ENCODE results near the gene ZNF280B.
"Not testable (repeated sequence)": the region's sequence is repeated elsewhere in the genome, so short reads cannot be mapped to it uniquely, and the experiment has no call there.

ZNF280B gene

GRCh38 chr22:22534604-22535415 lies 26.3 kb upstream of the ZNF280B start:
- DNase-seq: no peak

- DNase-seq: no peak
These were observed 25.3 kb upstream of the ZNF280B start for GRCh38 chr22:22533863-22534262.

GRCh38 chr22:22533417-22533816 lies 24.9 kb upstream of the ZNF280B start:
- no peak for DNase-seq

- DNase-seq: not testable (repeated sequence)
These were observed 24.1 kb upstream of the ZNF280B start for GRCh38 chr22:22532547-22533071.

GRCh38 chr22:22531770-22532546 lies 23.4 kb upstream of the ZNF280B start:
- no peak for DNase-seq

GRCh38 chr22:22528780-22529179 lies 20.2 kb upstream of the ZNF280B start:
- no peak for DNase-seq

- DNase-seq: no peak
These were observed 18.8 kb upstream of the ZNF280B start for GRCh38 chr22:22527312-22527711.

GRCh38 chr22:22526125-22526912 lies 17.8 kb upstream of the ZNF280B start:
- no peak for DNase-seq

GRCh38 chr22:22523494-22523893 lies 15.0 kb upstream of the ZNF280B start:
- DNase-seq: no peak

- DNase-seq: no peak
These were observed 13.1 kb upstream of the ZNF280B start for GRCh38 chr22:22521631-22522030.

GRCh38 chr22:22520667-22521602 lies 12.4 kb upstream of the ZNF280B start:
- DNase-seq: no peak

- no peak for DNase-seq
These were observed 11.6 kb upstream of the ZNF280B start, which contains the start of gene ZNF280A for GRCh38 chr22:22520020-22520656. Gene ZNF280A, minus strand, starts transcription at chr22:22520270. Its CDS starts 4,640 bp downstream, at chr22:22515630.

GRCh38 chr22:22519591-22519990 lies 11.0 kb upstream of the ZNF280B start:
- no peak for DNase-seq

GRCh38 chr22:22516992-22517391 lies 8.4 kb upstream of the ZNF280B start:
- no peak for DNase-seq

GRCh38 chr22:22515890-22516289 lies 7.3 kb upstream of the ZNF280B start:
- no peak for DNase-seq

- peak; percentile 37 for DNase-seq
These were observed 5.9 kb upstream of the ZNF280B start for GRCh38 chr22:22514431-22514830.

- no peak for DNase-seq
These were observed 5.1 kb upstream of the ZNF280B start for GRCh38 chr22:22513619-22514018.

- no peak for DNase-seq
These were observed 4.4 kb upstream of the ZNF280B start for GRCh38 chr22:22512951-22513350.

- DNase-seq: not testable (repeated sequence)
These were observed 2.3 kb upstream of the ZNF280B start for GRCh38 chr22:22510833-22511232.

- DNase-seq: not testable (repeated sequence)
These were observed 1.4 kb upstream of the ZNF280B start for GRCh38 chr22:22509912-22510311.

GRCh38 chr22:22507743-22508273 lies 734 bp downstream of the ZNF280B start:
- no peak for DNase-seq

All from NCI-H2171 (cell line).